NCI-H1694 (cell line): ENCODE results near the gene HACD2.
"Not testable (repeated sequence)": the region's sequence is repeated elsewhere in the genome, so short reads cannot be mapped to it uniquely, and the experiment has no call there.

Experiments used
- DNase-seq: peaks from one replicate; lab custom pipeline; 2025; lab: John Stamatoyannopoulos, UW

HACD2 gene

DNA sequence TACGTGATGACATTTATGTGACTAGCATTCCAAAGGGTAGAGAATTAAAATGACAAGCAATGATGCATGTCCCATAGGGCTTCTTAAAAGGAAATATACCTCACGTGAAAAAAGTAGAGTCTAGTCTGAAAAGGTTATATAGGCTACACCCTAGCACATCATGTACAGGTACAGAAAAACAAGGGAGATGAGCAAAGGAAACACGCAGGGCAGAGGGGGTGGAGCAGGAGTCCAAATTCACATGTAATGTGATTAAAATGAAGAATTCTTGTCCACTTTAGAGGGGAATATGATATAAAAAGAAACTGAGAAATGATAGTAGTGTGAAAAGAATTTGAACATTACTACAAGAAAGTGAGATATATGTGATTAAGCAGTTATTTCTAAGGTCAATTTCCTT is 59.4 kb downstream of the HACD2 start:
- DNase-seq = no peak

- DNase-seq = no peak
Measured at GRCh38 chr3:123524981-123525380, 59.9 kb downstream of the HACD2 start.

DNA sequence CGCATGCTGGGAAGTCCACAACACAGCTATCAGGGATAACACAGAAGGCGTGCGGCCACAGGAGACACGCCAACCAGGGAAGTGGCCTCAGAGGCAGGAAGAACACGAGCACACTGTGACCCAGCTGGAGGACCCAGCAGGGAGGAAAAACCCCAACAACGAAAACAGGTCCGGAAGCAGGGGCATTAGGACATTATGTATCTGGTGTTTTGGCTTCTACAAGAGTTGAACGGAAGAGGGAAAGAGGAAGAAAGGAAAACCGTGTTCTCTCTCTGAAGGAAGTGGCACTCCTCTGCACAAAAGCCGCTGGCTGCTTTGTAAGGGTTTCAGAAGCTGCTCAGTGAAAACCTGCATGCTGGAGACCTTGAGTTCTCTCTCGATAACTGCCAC is 61.8 kb downstream of the HACD2 start:
- no peak for DNase-seq

DNA sequence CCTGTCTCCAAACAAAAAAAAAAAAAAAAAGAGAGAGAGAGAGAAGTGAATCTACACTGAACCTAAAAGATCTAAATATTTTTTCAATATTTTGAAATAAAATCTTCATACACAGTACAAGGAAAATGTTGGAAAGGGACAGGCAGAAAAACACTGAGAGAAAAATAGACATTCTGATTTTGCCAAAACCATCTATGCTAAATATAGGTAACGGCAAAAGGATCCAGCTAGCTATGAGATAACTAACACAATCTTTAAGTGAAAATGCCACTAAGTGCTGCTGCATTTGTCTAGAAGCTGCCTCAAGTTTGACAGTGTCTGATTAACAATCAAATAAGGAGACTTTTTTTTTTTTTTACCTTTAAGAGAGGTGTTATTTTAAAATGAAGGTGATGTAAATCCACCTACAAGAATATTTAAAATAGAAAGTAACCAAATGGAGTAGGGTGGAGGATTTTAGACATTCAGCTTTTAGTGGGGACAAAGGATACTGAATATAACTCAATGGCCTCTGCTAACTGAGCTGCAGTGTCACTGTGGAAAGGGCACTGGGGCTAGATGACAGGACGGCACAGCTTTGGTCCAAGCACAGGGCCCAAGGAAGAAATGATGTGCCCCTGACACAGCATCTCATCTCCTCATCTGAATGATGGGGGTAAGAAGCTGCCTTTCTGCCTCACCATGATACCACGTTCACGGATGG is 62.4 kb downstream of the HACD2 start:
- DNase-seq = no peak

DNA sequence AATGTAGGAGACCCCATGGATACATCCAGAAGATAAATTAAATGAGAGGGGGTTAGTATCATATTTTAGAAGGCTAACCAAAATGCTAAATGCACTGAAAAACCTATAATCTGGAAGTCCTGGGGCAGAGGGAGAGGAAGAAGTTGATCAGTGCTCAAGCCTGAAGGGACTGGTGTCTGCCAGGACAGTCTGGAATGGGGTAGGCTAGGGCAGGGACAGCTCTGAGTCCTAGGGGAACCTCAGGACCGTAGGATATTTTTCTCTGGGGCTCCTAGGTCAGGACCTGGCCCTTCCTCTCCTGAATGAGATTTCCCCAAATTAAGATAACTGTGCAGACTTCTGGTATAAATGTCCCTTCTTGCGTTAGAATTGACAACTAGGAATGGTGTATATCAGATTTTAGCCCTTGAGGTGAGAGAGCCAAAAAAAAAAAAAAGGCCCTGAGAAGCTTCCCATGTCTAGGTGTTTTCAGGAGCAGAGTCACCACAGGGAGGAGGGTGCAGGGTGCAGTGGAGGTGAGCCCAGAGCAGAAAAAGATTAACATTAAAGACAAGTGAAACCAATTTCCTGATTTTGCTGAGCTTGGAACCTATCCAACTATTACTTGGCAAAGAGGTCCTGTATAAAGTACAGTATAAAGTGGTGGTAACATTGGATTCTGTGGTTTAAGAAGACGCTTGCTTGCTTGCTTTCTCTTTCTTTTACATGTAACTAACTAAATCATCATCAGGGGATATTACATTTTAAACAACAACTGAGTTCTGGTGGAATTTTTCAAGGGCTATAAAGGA is 63.5 kb downstream of the HACD2 start:
- DNase-seq = no peak

DNA sequence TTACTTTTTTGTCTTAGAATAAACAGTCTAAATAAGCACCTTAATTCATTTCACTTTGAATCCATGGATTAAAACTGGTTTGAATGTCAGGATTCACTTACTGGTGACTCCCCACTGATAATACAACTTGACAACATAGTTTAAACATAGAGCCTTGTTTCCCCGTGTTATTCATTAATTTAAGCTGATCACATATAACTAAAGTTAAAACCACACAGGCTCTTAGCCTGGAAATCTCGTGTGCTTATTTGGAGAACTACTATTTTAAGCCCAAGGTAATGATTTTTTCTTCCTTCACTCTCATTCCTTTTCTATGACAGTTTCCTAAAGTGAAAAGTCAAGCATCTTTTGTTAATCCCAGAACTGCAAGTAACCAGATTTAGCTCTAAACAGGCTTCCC is 64.2 kb downstream of the HACD2 start:
- no peak for DNase-seq

DNA sequence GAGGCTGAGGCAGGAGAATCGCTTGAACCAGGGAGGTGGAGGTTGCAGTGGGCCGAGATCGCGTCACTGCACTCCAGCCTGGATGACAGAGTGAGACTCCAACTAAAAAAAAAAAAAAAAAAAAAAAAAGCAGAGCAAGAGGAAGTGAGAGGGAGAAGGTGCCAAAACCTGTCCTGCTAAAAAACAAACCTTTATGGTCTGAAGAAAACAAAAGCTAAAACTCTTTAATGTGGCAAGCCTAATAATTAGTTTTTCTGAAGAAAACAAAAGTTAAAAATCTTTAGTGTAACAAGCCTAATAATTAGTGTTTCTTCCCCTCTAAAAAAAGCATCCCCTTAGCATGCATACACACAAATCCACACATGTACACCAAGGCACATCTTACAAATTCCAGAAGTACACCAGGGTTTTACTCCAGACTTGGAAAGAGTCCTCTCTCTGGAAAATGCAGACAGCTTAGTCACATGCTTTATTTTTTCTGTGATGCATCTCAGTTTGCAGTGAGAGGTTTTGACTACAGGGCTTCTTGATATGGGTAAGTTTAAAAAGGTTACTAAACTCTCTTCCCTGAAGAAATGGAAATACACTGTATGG is 65.9 kb downstream of the HACD2 start:
- DNase-seq = no peak

GRCh38 chr3:123511726-123512125 is 73.1 kb downstream of the HACD2 start:
- no peak for DNase-seq

GRCh38 chr3:123511084-123511483 is 73.8 kb downstream of the HACD2 start:
- no peak for DNase-seq

- no peak for DNase-seq
Measured at GRCh38 chr3:123508178-123508577, 76.7 kb downstream of the HACD2 start.

- no peak for DNase-seq
Measured at GRCh38 chr3:123505820-123506219, 79.0 kb downstream of the HACD2 start.

DNA sequence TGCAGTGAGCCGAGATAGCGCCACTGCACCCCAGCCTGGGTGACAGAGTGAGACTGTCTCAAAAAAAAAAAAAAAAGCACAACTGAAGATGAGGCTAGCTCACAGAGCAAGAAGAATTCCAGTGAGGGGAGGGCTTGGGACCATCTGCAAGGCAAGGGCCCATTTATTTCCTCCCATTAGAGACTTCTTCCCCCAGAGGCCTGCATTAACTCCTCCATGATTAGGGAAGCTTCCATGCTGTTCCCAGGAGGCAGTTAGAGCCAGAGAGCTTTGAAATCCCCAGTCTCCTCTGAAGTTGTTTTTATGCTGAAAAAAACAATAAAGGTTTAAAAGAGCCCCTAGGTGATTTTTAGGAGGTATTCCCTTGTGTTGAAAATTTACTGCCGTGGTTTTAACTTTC is 81.7 kb downstream of the HACD2 start:
- no peak for DNase-seq

GRCh38 chr3:123499322-123499721 is 85.5 kb downstream of the HACD2 start:
- no peak for DNase-seq

DNA sequence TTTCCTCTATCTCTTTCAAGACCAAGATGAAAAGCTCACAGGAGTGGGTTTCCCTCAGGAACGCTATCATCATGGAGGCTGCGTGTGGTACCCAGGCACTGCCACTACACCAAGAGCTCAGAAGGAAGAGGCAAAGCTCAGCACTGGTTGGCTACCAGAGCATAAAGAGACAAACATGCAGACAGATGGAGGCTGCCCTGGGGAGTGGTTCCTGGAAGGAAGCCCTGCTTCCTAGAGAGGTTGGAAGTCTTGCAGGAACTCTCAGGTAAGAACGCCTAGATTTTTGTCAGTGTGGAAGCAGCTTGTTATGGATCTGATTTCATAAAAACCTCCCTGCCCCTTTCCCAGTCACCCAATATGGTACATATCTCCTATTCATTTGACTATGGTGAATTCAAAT is 86.1 kb downstream of the HACD2 start:
- DNase-seq = no peak

DNA sequence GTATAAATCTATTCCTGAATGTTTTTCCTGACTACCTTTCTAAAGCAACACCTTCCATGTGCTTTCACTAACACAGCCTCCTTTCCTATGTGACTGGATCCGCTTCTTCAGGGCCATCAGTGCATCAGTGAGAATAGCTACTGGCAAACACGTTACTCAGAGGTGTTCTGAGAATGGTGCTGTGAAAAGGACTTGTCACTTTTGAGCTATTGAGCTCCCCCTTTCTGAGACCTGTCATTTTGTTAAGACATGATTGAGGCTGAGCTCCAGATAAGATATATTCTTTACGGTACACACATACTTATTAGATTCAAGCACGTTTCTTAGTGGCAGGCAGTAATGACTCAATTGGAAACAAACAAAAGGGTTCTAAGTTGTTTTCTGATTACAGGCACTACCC is 90.9 kb downstream of the HACD2 start:
- no peak for DNase-seq

DNA sequence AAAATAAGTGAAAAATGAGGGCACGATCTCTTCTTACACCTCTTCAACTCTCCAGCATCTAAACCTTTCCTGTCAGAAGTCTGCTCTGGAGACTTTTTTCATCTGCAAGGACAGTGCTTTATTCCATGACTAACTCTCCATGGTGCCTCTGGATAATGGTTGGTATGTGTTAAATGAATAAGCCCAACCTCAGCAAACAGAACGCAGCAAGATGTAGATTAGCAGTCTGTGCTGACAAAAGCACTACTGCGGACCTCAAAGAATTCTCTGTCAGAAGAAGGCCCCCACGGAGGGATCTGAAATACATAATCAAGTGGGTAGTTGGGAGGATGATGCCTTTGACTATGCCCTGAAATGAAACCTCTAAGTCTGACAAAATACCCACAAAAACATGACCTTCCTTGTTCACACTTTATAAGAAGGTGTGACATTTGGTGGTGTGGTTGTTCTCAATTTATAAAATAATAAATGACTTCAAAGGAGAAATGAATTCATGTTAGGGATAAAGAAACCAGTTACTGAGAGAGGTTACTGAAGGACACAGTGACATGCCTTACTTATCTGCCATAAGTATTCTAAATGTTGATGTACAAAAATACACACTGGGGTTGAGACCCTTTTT is 92.8 kb downstream of the HACD2 start:
- DNase-seq = no peak

- DNase-seq = peak; percentile 73
Measured at GRCh38 chr3:123489400-123490004, 95.4 kb downstream of the HACD2 start.

- DNase-seq = no peak
Measured at GRCh38 chr3:123488645-123489347, 96.1 kb downstream of the HACD2 start.

DNA sequence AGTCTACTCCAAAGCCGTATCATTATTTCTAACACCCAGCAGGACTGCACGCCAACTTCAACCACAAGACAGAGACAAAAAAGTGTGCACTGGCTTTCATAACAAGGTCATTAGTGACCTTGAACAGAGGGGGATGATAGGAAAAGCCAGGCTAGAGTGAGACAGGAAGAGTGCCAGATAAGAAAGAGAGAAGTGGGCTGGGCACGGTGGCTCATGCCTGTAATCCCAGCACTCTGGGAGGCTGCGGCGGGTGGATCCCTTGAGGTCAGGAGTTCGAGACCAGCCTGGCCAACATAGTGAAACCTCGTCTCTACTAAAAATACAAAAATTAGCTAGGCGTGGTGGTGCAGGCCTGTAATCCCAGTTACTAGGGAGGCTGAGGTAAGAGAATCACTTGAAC is 97.8 kb downstream of the HACD2 start:
- not testable (repeated sequence) for DNase-seq

GRCh38 chr3:123486460-123486859 is 98.4 kb downstream of the HACD2 start:
- DNase-seq = no peak

DNA sequence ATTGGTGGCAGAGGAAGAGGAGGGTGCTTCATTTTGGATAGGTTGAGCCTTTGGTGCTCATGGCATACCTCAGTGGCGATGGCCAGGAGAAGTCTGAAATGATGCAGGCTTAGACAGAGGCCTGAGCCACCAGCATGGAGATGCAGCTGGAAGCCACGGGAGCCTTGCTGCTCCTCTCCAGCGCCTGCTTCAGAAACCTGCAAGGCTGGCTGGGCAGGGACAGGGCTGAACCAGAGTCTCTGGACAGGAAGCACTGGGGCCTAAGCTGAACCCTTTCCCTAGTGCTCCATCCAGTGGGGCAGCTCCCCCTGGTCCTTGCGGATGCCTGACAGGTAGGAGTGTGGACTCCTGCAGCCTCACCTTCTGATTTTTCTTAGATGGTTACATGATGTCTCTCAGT is 99.3 kb downstream of the HACD2 start:
- DNase-seq = no peak

DNA sequence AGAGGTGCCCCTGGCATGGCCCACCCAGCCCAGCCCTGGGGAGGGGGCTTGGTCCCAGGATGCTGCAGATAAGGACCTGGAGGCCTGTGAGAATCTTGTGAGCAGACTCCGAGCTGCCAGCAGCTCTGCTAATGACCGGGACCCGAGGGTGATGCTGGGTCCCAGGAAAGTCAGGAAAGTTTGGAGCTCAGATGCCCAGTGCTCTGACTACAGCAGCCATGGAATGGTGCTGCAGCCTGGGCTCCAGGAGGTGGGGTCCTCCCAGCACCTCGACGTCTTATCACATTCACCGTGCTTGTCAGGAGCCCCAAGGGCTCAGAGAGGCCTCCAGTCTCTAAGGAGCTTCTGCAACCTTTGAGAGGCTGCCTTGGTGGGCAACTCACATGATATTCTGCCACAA is 101.7 kb downstream of the HACD2 start:
- no peak for DNase-seq
